ENCODE measurements around the gene RFC3.

- no peak for TF ChIP-seq SIN3A (IDR thresholded peaks at IDR 0.05; ENCODE audit: low read depth)
- peak; percentile 16 to 58 (median 26); a peak in 3 of 6 replicates for TF ChIP-seq CTCF (IDR thresholded peaks at IDR 0.05 in 2 of 3, conservative IDR thresholded peaks at IDR 0.05 in 1 of 3; ENCODE audit: borderline replicate concordance in 1 of 3, insufficient read depth in 1 of 3, low read depth in 2 of 3, low read length in 2 of 3)
- TF ChIP-seq EZH2 (IDR thresholded peaks at IDR 0.05) = no peak
- no peak for TF ChIP-seq MAX (IDR thresholded peaks at IDR 0.05)
- TF ChIP-seq YY1 (IDR thresholded peaks at IDR 0.05; ENCODE audit: extremely low read depth, insufficient replicate concordance, low read depth, low read length) = no peak
- no peak for TF ChIP-seq ZNF274 (IDR thresholded peaks at IDR 0.05; ENCODE audit: low read depth, low read length)
- no peak for TF ChIP-seq EZH2phosphoT487 (IDR thresholded peaks at IDR 0.05; ENCODE audit: borderline replicate concordance)
- TF ChIP-seq POLR2A (IDR thresholded peaks at IDR 0.05; ENCODE audit: borderline replicate concordance, extremely low read depth, insufficient read depth, insufficient read length) = no peak
- TF ChIP-seq ZBTB33 (IDR thresholded peaks at IDR 0.05; ENCODE audit: extremely low read depth, insufficient replicate concordance, low read length) = no peak
Measured at GRCh38 chr13:33799950-33800592, 17.9 kb upstream of the RFC3 start.
